ENCODE measurements around the gene IFT25.
"Not testable (repeated sequence)": the region's sequence is repeated elsewhere in the genome, so short reads cannot be mapped to it uniquely, and the experiment has no call there.

IFT25 gene

GRCh38 chr1:53927376-53927881 lies 18.1 kb downstream of the IFT25 start:
- DNase-seq: no peak

DNA sequence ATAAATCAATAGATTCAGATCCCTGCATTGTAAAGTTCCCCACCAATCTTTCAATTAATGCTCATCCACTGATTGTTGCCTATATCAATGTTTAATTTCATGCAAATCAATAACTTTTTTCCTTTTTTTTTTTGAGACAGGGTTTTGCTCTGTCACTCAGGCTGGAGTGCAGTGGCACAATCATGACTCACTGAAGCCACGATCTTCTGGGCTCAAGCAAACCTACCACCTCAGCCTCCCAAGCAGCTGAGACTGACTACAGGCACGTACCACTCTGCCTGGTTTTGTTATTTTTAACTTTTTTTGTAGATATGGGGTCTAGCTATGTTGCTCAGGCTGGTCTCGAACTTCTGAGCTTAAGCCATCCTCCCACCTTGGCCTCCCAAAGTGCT lies 25.8 kb downstream of the IFT25 start:
- DNase-seq: no peak

DNA sequence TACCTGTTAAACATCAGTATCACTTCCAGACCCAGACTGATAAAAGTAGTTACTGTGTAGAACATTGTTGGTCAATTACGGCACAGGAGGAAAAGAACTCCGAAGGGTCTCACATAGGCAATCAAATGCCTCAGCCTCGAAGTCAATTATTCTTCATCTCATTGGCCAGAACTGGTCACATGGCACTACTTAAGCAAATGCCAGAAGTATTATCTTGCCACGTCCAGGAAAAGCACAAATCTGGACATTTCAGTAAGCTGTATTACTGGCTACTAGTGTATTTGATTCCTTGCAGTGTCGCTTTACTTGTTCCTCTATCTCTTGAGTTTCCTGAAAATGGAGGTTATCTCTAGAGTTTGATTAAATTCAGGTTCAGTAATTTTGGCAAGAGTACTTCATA lies 27.2 kb downstream of the IFT25 start:
- no peak for DNase-seq

- DNase-seq: no peak
Measured at GRCh38 chr1:53913352-53914033, 32.0 kb downstream of the IFT25 start.

DNA sequence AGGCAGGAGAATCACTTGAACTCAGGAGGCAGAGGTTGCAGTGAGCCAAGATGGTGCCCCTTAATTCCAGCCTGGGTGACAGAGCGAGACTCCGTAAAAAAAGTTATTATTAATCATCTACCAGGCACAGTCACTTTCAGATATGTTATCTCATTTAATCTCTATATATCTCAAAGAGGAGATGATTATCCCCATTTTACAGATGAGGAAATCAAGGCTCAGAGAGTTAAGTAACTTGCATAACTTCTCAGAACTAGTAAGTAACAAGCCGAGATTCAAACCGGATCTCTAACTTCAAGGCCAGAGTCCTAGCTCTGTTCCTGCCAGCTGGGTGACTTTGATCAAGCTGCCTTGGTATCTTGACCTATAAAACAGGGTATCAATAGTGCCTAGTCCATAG lies 34.1 kb downstream of the IFT25 start:
- DNase-seq: no peak

DNA sequence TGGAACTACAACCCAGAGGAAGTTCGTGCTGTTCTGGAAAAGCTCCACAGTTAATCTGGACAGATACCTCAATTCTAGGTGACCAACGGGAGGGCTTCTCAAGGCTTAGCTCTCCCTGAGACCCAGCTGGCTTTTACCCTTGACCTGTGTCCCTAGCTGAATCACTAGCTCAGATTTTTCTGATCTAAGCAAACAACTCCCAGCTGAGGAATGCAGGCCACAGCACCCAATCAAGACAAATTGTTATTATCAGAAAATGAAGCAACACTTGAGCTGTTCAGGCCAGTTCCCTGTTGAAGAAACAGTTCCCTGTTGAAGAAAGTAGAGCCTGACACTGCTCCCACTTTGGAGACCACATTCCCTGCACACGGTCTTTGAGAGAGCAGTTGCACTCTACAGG lies 35.6 kb downstream of the IFT25 start:
- DNase-seq: no peak

DNA sequence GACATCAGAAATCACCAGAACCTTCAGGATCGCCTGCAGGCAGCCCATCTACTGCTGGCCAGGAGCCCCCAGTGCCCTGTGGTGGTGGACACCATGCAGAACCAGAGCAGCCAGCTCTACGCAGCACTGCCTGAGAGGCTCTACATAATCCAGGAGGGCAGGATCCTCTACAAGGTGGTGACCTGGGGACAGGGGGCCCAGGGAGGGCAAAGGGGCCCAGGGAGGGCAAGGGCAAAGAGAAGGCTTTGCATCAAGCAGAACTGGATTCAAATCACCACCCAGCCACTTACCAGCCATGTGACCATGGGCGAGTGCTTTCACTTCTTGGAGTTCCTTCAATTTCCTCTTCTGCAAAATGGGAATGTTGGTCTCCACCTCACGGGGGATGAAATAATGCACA lies 39.4 kb downstream of the IFT25 start:
- DNase-seq: no peak

- no peak for DNase-seq
Measured at GRCh38 chr1:53905509-53905908, 40.0 kb downstream of the IFT25 start.

DNA sequence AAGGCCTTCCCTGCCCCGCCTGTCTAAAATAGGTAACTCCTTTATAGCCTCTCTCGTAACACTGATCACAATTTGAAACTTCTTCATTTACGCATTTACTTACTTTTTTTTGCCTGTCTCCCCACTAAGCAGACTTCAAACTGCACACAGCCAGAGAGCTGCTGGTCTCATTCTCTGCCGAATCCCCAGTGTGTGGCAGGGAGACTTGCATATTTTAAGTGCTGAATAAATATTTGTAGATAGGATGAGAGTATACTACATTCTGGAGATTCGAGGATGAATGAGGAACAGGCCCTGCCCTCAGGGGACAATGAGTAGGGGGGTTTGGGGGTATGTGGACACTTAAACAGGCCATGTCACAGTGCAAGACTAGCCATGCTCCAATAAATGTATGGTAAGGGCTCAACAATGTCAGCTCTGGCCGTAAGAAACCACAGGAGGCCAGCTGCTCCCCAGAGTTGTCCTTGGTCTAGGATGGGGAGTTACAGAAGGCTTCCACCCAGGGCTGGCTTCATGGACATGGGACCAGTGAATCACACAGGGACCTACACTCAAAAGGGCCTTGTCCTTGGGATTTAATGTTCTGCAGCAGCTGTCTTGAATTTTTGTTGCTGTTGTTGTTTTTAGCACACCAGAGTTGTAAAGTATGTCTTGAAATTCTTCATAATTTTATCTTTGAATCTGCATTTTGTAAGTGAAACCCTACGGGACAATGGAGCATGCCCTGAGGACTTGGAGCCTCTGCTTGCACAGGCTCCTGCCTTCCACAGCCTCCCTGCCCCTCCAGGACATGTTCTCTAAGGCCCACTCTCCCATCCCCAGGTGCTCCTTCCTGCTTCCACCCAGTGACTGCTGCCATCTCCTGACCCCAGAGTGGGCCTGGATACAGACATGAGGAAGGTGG lies 43.0 kb downstream of the IFT25 start:
- DNase-seq: no peak

GRCh38 chr1:53899708-53900107 lies 45.8 kb downstream of the IFT25 start:
- DNase-seq: no peak

DNA sequence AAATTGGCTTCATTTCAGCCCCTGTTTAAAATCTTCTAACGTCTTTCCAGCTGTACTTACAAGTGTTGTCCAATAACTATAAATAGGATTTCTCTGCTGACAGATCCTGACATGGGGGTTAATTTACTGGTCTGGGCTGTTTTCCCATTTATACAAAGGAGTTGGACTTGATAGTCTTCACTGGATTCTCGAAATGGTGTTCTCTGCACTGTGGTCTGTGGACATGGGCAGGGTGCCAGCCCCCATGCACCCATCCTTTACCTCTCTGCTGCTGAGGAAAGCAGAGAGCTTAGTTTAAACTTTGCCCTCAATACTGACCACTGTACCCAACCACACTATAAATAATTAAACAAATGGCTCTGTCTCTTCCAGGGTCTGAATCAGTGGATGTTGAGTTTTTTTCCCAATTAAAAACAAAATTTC lies 46.3 kb downstream of the IFT25 start:
- DNase-seq: no peak

DNA sequence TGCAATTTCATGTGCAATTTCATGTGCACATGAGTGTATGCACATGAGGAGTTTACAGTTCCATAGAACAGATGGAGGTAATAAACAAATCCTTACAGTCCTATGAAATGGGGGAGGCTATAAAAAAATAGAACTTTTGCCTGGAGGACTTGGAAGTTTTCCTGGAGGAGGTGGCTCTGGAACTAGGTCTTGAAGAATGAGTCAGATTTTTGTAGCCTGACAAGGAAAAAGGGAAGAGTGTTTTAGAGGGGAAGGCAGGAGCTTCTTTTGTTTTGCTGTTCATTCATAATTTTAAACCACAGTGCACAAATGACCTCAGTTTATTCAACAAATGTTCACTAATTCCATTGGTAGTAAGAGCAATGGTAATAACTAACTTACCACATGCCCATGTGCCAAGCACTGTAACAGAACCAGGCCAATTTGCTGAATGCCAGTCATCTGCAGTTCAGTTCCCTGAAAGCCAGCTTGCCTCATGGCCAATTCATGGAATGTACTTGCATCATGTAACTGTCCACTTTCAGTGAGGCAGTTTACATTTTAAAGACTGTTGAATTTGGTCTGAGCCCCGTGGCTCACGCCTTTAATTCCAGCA lies 48.8 kb downstream of the IFT25 start:
- no peak for DNase-seq

- no peak for DNase-seq
Measured at GRCh38 chr1:53895421-53895820, 50.1 kb downstream of the IFT25 start.

DNA sequence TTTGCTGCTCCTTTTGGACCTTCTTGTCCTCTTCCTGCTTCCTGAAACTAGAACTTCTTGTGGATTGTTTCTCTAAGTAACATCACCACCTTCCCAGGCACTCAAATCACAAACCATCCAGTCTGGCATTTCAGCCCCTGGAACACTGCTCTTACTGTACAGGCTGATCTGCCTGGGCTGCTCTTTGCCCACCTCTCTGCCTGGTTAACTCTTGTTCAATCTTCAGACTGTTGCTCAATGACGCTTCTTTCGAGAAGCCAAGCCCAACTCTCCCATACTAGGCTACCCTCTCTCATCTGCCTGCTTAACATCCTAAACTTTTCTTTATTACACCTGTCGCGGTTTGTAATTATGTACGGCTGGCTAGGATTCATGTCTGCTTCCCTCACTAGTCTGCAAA lies 50.9 kb downstream of the IFT25 start:
- DNase-seq: no peak

DNA sequence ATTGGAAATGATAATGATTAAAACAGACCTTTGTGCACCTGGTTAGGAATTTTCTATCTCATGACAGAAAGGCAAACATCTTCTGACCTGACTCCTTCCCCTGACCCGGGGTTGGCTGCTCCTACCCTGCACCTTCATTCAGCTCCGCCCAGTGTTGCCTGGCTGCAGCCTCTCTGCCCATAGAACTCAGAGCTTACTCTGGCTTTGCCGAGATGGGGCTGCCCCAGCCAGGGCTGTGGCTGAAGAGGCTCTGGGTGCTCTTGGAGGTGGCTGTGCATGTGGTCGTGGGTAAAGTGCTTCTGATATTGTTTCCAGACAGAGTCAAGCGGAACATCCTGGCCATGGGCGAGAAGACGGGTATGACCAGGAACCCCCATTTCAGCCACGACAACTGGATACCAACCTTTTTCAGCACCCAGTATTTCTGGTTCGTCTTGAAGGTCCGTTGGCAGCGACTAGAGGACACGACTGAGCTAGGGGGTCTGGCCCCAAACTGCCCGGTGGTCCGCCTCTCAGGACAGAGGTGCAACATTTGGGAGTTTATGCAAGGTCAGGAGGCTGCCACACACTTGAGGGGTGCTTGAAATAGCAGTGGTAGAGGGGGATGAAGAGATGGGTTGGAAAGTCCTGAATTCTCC lies 51.4 kb downstream of the IFT25 start, which contains the start of gene DIO1:
Gene DIO1, plus strand, starts transcription at position 189 of the 638 bp plus-strand sequence. Its CDS starts 24 bp downstream, at position 213.
- DNase-seq: no peak

DNA sequence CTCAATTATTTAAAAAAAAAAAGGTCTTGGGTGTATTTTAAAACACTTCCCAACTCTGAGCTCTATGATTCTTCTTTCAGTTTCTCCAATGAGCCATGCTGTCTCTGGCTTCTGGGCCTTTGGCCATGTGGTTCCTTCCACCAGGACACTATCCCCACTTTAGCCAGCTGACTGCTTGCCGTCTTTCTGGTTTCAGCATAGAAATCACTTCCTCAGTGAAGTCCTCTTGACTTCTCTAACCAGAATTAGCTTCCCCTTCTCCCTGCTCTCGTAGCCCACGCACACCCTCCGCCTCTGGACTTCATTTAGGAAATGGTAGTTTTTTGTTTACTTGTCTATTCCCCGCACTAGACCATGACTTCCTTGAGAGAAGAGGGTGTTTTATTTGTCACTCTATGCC lies 52.6 kb downstream of the IFT25 start:
- peak; percentile 41 for DNase-seq

GRCh38 chr1:53891678-53892077 lies 53.8 kb downstream of the IFT25 start:
- DNase-seq: no peak

DNA sequence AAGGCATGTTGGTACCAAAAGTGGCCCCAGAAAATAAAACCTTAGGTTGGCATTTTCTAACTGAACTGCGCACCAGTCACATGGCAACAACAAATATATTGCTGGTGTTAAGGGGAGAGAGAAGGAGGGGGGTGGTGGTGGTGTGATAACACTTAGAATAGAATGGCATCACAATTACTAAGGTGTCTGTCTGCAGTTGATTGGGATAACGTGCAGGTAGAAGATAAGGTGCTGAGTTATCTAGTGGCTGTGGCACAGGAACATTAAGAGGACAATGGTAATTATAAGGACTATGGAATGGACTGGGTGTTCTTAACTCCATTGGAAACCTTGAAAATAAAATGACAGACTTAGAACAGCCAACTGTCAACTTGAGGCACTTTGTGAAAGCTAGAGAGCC lies 54.5 kb downstream of the IFT25 start:
- DNase-seq: no peak

DNA sequence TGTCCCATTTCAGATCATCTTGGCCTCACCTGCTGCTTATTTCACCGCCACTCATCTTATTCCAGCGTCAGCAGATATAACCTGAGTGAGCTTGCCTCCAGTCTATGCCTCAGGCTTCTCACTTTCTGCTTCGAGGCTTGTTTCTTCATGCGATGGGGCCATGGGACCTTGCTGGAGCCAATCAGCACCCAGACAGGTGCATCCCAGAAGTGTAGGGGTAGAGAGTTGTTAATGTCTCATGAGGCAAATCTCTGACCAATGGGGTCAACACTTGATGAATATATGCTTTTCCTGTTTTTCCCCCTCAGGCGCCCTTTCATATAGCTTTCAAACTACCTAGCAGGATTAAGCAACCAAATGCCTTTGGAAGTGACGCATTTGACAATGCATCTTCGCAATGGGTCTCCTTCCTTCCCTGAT lies 55.0 kb downstream of the IFT25 start:
- no peak for DNase-seq

GRCh38 chr1:53889304-53890298 lies 55.9 kb downstream of the IFT25 start, which contains the start of gene YIPF1:
Gene YIPF1, minus strand, starts transcription at chr1:53889797. Its CDS starts 860 bp downstream, at chr1:53888937.
- peak; percentile 71 for DNase-seq

- no peak for DNase-seq
Measured at GRCh38 chr1:53888681-53889080, 56.8 kb downstream of the IFT25 start.

- DNase-seq: not testable (repeated sequence)
Measured at GRCh38 chr1:53883600-53883999, 61.9 kb downstream of the IFT25 start.
